ENCODE data around the gene AKAP5.

- TF ChIP-seq CTCF (IDR thresholded peaks at IDR 0.05; ENCODE audit: insufficient read depth, low read length, poor library complexity, severe bottlenecking): no peak
- no peak for TF ChIP-seq EZH2phosphoT487 (conservative IDR thresholded peaks at IDR 0.05; ENCODE audit: low read length)
Measured at GRCh38 chr14:64465831-64466554, 694 bp downstream of the AKAP5 start.
